Memory B cell (primary cell): ENCODE data around the gene AFAP1.

ENCODE experiments used
- ATAC-seq: fragments of 150-1000 bp; cut with Tn5 transposase; 2 replicates; pipeline ENCODE4 v1.10.0; 2021; ENCODE audit warnings: low read depth, mild to moderate bottlenecking, moderate library complexity
- DNase-seq, 2 donors: peaks; one replicate each; pipeline ENCODE4 v3.0.0; 2022; ENCODE audit warnings: low spot score in 2 of 2
- H3K27ac Mint-ChIP-seq: one replicate; pipeline ENCODE4 v1.8.0; 2022; ENCODE audit warnings: mild to moderate bottlenecking, moderate library complexity, mixed read lengths
- H3K27me3 Mint-ChIP-seq: one replicate; pipeline ENCODE4 v1.8.0; 2022; ENCODE audit warnings: mixed read lengths
- H3K36me3 Mint-ChIP-seq: one replicate; pipeline ENCODE4 v1.8.0; 2022; ENCODE audit warnings: mild to moderate bottlenecking, mixed read lengths
- H3K4me1 Mint-ChIP-seq: one replicate; pipeline ENCODE4 v1.8.0; 2022; ENCODE audit warnings: mixed read lengths
- H3K4me3 Mint-ChIP-seq: one replicate; pipeline ENCODE4 v1.8.0; 2022; ENCODE audit warnings: mild to moderate bottlenecking, moderate library complexity, mixed read lengths
- H3K9me3 Mint-ChIP-seq: one replicate; pipeline ENCODE4 v1.8.0; 2022; ENCODE audit warnings: mixed read lengths

AFAP1 gene

DNA sequence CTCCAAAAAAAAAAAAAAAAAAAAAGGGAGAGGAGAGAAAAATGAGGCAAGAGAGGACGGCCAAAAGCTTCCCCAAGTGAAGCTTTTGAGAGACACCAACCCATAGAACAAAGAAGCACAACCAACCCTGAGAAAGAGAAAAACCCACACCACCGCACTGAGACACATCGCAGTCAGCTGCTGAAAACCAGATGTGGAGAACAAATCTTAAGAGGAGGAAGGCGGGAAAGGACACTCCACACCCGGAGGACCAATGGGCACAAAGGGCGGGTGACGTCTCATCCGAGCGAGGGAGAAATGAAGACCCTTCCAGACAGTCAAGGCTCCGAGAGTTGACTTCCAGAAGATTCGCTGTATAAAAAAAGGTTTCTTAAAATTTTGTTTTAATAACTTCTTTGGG is 112.1 kb downstream of the AFAP1 start:
- Mint-ChIP-seq H3K27me3 (peaks cover 9% of the 10 kb centered on the region), H3K9me3 (peaks cover 1% of the 10 kb centered on the region), H3K36me3 (no peaks in the 10 kb centered on the region), H3K4me1 (no peaks in the 10 kb centered on the region), H3K27ac (no peak overlapping the region), H3K4me3 (no peak overlapping the region)
- no peak for DNase-seq
- ATAC-seq = no peak

DNA sequence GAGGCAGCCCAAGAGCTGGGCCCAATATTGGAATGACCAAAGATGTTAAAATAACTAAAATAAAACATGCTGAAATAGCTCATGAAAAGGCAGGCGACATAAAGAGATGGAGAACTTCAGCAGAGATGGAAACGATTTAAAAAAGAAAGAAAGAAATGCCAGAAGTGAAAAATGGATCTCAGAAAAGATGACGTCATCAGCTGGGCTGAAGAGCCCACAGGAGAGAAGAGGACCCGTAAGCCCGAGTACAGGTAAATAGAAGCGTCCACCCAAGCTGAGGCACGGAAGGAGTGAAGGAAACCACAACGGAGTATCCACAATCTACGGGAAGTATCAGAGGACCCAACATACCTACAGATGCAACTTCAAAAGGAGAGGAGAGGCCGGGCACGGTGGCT is 112.8 kb downstream of the AFAP1 start:
- Mint-ChIP-seq H3K27me3 (peaks cover 9% of the 10 kb centered on the region), H3K27ac (no peak overlapping the region), H3K9me3 (peaks cover 1% of the 10 kb centered on the region), H3K4me3 (no peak overlapping the region), H3K4me1 (no peaks in the 10 kb centered on the region), H3K36me3 (no peaks in the 10 kb centered on the region)
- no peak for ATAC-seq
- no peak for DNase-seq

DNA sequence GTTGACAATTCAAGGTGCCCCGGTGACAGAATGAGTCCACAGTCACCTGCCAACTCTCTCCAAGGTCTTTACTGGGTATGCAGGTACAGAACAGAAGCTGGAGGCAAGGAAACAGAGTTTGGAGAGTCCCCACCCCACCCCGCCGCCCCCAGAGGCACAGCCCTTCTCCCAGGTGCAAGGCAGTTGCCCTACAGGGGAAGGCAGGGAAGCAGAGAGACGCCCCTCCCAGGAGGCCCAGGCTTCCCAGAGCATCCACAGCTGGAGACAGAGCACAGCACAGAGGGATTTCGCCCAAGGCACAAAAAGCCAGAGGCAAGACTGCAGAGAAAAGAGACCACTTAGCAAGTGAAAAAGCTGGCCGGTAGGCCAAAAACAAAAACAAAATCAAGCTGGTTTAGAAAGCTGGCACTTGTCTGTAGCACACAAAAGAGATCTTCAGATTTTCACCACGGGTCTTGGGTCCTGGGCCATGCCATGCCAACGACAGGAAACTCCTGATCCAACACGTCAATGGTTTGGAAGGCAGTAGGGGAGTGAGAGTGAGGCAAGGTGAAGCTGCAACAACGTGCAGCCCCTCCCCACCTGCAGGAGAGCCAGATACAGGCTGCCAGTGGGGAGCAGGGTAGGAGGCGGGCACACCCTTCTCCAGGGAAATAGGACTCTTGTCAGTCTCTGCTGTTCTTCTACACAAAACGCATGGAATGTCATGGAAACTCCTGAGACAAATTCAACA is 113.3 kb downstream of the AFAP1 start:
- DNase-seq = no peak
- Mint-ChIP-seq H3K4me1 (no peaks in the 10 kb centered on the region), H3K27ac (no peak overlapping the region)

DNA sequence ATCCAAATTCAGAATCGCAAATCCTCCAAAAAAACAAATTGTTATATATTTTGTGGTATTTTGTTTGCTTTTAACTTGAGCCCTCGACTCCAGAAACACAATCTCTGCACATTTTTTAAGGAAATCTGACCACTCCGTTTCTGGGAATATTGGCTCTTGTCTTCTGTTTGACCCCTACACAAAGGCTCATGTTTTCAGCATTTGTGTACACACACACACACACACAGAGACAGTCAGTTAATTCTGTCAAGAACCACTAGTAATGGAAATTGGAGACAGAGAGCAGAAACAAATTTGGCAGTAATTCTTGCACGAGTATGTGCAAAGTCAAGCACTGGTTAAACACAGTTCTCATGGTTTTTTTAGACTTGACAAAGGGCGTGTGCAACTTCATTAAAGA is 115.4 kb downstream of the AFAP1 start:
- no peak overlapping the region for H3K4me3 Mint-ChIP-seq
- H3K27me3 Mint-ChIP-seq = peaks cover 7% of the 10 kb centered on the region
- H3K36me3 Mint-ChIP-seq = no peaks in the 10 kb centered on the region
- no peaks in the 10 kb centered on the region for H3K4me1 Mint-ChIP-seq
- peaks cover 1% of the 10 kb centered on the region for H3K9me3 Mint-ChIP-seq
- DNase-seq (no peak), ATAC-seq (no peak)
- H3K27ac Mint-ChIP-seq = no peak overlapping the region

More for the DNA sequence above, 113.3 kb downstream of the AFAP1 start:
- ATAC-seq = no peak
- H3K4me3 Mint-ChIP-seq = no peak overlapping the region
- H3K27me3 Mint-ChIP-seq = peaks cover 9% of the 10 kb centered on the region
- H3K36me3 Mint-ChIP-seq = no peaks in the 10 kb centered on the region
- H3K9me3 Mint-ChIP-seq = peaks cover 1% of the 10 kb centered on the region

DNA sequence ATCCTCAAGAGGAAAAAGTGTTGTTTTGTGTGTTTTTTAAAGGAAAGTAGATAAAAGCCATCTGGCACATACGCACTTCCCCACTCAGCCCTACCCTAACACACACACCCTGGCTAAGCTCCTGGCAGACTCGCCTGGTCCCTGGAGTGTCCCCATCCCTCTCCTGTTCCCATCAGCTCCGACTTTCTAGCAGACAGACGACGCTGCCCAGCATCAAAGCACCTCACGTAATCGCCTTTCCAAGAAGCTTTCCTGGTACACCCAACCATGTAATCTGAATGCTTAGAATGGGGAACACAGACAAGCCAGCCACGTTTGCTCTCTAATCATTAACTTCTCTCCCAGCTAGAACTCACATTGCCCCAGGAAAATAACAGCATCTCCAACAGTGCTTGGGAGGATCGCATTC is 116.2 kb downstream of the AFAP1 start:
- Mint-ChIP-seq H3K27me3 (peaks cover 7% of the 10 kb centered on the region), H3K4me3 (no peak overlapping the region), H3K4me1 (no peaks in the 10 kb centered on the region), H3K36me3 (no peaks in the 10 kb centered on the region), H3K27ac (no peak overlapping the region), H3K9me3 (no peaks in the 10 kb centered on the region)
- ATAC-seq (no peak), DNase-seq (no peak)

DNA sequence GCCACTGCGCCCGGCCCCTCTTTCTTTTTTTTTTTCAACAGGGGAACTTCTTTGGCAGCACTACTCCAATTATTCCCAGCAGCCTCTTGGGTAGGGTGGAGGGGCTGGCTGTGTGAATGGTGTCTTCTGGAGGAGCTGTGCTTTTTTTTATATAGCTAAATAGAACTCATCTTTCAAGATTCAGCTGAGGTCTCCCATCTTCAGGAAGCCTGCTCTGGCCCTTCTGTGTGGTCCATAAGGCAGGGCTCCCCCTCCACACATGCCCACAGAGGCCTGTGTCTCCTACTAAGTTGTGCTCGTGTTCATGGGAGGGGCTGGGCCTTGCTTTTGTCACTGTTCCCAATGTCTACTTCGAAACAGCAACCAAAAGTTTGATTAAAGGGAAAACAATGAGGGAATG is 116.8 kb downstream of the AFAP1 start:
- Mint-ChIP-seq H3K36me3 (no peaks in the 10 kb centered on the region), H3K9me3 (no peaks in the 10 kb centered on the region), H3K27me3 (peaks cover 7% of the 10 kb centered on the region), H3K4me1 (no peaks in the 10 kb centered on the region), H3K4me3 (no peak overlapping the region), H3K27ac (no peak overlapping the region)
- ATAC-seq = no peak
- DNase-seq = no peak

DNA sequence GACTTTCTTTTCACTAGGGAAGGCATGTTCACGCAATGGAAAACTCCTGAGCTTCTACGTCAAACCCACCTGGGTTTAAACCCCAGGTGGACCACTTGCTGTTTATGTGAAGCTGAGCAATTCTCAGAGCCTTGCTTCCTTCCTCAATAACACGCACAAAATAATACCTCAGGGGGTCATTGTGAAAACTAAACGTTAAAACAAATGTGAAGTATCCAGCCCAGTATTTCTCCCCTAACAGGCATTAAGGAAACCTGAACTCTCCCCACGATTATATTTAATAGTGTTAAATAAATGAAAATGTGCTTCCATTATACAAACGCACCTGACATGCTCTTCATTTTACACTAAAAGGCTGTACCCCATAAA is 117.5 kb downstream of the AFAP1 start:
- Mint-ChIP-seq H3K4me1 (no peaks in the 10 kb centered on the region), H3K36me3 (no peaks in the 10 kb centered on the region), H3K9me3 (no peaks in the 10 kb centered on the region), H3K4me3 (no peak overlapping the region), H3K27ac (no peak overlapping the region), H3K27me3 (peaks cover 7% of the 10 kb centered on the region)
- DNase-seq (no peak), ATAC-seq (no peak)

DNA sequence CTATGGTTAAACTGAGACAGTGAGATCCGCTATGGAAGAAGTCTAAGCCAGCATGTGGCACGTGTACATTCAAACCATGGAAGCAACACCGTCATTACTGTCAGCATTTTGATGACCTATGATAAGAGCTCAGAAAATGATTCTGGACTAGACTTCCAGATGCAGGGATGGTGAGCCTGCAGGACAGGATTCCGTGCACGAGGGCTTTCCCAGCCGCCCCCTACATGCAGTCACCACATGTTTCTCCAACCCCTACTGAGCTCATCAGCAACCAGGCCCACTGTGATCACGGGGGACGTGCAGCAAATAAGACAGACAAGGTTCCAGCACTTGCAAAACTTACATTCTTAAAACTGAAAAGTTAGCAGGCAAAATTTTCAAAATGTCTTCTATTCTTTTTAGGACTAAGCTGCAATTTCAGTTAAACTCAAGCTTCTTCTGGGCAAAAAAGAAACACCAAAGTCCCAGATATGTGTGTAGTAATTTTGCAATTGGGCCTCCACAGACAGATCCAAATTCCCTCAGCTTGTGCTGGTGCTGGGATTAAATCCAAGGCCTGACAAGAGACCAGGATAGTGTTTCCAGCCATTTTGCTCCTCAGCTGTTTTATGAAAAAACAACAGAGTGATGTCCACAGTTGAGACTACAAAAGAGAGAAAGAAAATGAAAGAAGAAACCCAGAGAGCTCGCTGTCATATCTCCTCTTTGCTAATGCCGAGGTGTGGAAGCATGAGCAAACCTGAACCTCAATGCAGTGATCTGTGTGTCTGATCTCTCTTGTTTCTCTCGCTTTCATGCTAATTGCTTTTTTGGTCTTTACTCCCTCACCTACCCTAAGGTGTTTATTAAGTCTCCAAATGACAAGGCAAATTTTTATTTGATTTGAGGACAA is 118.2 kb downstream of the AFAP1 start:
- H3K4me1 Mint-ChIP-seq = no peaks in the 10 kb centered on the region
- ATAC-seq (no peak), DNase-seq (no peak)
- no peak overlapping the region for H3K27ac Mint-ChIP-seq
- H3K36me3 Mint-ChIP-seq = no peaks in the 10 kb centered on the region
- H3K9me3 Mint-ChIP-seq = no peaks in the 10 kb centered on the region
- peaks cover 7% of the 10 kb centered on the region for H3K27me3 Mint-ChIP-seq
- no peak overlapping the region for H3K4me3 Mint-ChIP-seq

DNA sequence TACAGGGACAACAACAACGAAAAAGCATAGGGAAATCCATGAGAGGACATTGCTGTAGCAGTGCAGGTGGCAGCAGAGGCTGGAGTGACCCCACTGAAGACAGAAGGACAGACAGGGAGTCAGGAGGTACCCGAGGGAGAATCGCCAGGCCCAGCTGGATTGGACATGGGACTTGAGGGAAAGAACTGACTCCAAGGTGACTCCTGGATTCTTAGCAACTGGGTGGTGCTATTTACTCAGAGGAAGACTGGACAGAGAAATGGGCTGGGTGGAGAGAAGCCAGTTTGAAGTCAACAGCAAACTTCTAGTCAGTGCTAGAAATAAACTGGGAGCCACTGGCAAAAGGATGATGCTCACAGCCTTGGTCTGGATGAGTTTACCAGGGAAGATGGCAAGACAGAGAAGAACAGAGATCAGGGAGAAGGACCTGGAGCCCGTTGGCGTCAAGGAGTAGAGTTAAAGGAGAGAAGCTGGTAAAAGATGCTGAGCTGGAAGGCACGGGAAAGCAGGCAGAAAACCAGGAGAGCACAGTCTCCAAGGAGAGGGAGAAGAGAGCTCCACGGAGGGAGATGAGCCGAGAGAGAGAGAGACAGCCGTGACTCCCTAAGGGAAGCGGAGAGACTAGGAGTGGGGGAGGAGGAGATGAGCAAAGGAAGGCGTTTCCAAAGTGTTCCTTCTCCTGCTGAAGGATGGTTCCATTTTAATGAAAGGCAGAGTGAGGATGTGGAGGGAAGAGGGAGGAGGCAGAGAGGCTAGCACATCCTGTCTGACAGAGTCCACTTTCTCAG is 119.4 kb downstream of the AFAP1 start:
- Mint-ChIP-seq H3K9me3 (no peaks in the 10 kb centered on the region), H3K27me3 (peaks cover 7% of the 10 kb centered on the region), H3K27ac (no peak overlapping the region), H3K4me1 (no peaks in the 10 kb centered on the region), H3K36me3 (no peaks in the 10 kb centered on the region), H3K4me3 (no peak overlapping the region)
- ATAC-seq (no peak), DNase-seq (no peak)

DNA sequence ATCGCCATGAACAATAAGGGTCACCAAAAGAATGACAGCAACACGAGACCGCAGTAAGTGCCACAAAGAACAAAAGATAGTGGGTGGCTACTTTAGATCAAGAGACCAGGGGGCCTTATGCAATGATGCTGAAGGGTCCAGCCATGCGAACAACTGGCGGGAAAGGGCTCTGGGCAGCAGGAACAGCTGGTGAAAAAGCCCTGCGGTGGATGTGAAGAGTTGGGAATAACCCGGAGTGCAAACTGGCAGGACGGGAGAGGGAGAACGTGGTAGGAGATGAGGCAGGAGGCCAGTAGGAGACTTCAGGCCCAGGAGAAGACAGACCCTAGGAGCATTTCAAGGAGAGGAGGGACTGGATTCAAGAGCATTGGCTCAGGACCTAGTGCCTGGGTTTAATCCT is 120.2 kb downstream of the AFAP1 start:
- Mint-ChIP-seq H3K27me3 (peaks cover 6% of the 10 kb centered on the region), H3K27ac (no peak overlapping the region), H3K36me3 (no peaks in the 10 kb centered on the region), H3K9me3 (no peaks in the 10 kb centered on the region), H3K4me3 (no peak overlapping the region), H3K4me1 (no peaks in the 10 kb centered on the region)
- ATAC-seq = no peak
- no peak for DNase-seq

DNA sequence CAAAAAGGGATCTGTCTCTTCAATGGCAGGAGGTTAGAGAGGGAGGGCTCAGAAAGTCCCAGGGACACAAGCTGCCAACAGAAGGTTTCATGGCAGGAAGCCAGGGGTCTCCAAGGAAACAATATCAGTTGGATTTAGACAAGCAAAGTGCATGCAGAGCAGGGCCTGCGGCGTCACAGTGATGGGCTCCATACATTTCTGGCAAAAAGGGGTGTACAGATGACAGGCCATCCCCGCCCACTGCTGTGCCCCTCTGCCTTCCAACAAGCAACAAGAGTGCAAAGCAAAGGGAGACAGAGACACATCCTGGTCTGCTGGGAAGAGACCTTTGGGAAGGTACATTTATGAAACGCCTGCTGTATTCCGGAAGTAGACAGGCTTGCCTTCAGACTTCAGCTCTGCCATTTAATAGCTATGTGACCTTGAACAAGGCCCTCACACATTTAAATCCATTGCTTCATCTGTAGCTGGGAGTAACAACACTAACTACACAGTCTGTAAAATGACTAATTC is 121.2 kb downstream of the AFAP1 start:
- peaks cover 5% of the 10 kb centered on the region for H3K27me3 Mint-ChIP-seq
- no peak overlapping the region for H3K4me3 Mint-ChIP-seq
- no peaks in the 10 kb centered on the region for H3K36me3 Mint-ChIP-seq
- H3K4me1 Mint-ChIP-seq = no peaks in the 10 kb centered on the region
- no peak overlapping the region for H3K27ac Mint-ChIP-seq
- no peaks in the 10 kb centered on the region for H3K9me3 Mint-ChIP-seq
- ATAC-seq = no peak
- no peak for DNase-seq

DNA sequence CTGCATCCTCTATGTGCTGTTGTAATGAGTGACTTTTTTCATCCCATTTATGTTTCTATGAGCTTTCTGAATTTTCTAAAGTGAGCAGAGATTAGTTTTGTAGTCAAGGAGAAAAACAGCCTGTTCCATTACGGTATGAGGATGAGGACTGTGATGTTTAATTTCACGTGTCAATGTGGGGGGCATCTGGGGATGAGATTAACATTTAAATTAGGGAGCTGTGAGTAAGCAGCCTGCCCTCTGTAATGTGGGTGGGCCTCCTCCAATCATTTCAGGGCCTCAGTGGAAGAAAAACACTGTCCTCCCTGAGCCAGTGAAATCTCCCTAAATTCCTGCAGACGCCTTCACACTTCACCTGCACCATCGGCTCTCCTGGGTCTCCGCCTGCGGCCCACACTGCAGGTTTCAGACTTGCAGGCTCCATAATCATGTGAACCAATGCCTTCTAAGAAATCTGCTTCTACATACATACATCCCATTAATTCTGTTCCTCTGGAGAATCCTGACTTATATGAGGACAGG is 121.7 kb downstream of the AFAP1 start:
- peaks cover 3% of the 10 kb centered on the region for H3K27me3 Mint-ChIP-seq

DNA sequence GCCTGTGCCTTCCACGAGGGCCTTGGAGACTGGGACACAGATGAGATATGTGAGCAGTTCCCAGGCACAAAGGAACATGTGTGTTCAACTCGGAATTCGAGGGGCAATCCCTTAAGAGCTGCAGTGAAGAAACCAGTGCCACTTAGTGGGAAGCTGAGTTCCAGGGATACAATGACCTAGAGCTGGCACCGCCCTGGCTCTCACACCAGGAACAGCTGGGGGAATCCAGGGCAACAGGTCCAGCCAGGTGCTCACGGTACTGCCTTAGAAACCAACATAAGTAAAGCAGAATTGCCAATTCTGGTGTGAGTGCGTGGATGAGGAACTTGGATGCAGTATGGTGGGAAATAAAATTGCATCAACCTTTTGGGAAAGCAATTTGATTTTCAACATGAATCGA is 122.9 kb downstream of the AFAP1 start:
- Mint-ChIP-seq H3K36me3 (no peaks in the 10 kb centered on the region), H3K4me3 (no peak overlapping the region), H3K27ac (no peak overlapping the region), H3K27me3 (peaks cover 7% of the 10 kb centered on the region), H3K4me1 (no peaks in the 10 kb centered on the region), H3K9me3 (no peaks in the 10 kb centered on the region)
- DNase-seq (no peak), ATAC-seq (no peak)

More for the DNA sequence above, 121.7 kb downstream of the AFAP1 start:
- Mint-ChIP-seq H3K27ac (no peak overlapping the region), H3K4me3 (no peak overlapping the region), H3K4me1 (no peaks in the 10 kb centered on the region), H3K36me3 (no peaks in the 10 kb centered on the region), H3K9me3 (no peaks in the 10 kb centered on the region)
- no peak for ATAC-seq
- DNase-seq = no peak

DNA sequence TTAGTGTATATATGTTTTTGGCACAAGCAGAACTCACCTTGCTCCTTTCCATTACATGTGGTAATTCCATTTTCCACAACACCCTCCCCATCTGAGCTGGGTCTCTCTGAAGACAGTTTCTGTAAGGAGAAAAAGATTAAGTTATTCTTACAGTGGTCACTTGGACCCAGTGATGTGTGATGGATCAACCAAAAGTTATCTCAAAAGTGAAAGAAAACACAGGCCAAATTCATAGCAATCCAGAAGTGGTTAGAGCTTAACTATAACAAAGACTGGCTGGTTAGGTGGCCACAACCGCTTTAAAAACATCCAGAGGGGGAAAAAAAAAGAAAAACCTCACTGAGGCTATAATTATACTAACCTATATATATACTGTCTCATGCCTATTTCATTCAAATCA is 123.7 kb downstream of the AFAP1 start:
- Mint-ChIP-seq H3K4me1 (no peaks in the 10 kb centered on the region), H3K27ac (no peak overlapping the region), H3K9me3 (no peaks in the 10 kb centered on the region), H3K27me3 (peaks cover 7% of the 10 kb centered on the region), H3K4me3 (no peak overlapping the region), H3K36me3 (no peaks in the 10 kb centered on the region)
- DNase-seq = no peak
- no peak for ATAC-seq
